ENCODE results near the gene SSB. TPM values are rescaled to one million over a fixed set of nuclear protein-coding genes. Genes with fewer than 3 reads are reported as not detected.

The SSB gene
- total RNA-seq, 1 donor from 2014 or later, result 100 TPM

GRCh38 chr2:169860149-169860548 lies 61.5 kb downstream of the SSB start:
- Histone ChIP-seq H3K27me3 (ENCODE audit: control insufficient read depth, insufficient read depth, low read length) (no peaks in the 10 kb centered on the region), H3K4me3 (ENCODE audit: low read depth, low read length) (no peak overlapping the region), H3K36me3 (ENCODE audit: control insufficient read depth, insufficient read depth, low read length) (no peaks in the 10 kb centered on the region)
- no peak for DNase-seq (ENCODE audit: low read depth)
- no peak for TF ChIP-seq CTCF (IDR thresholded peaks at IDR 0.05; ENCODE audit: insufficient read depth, low read length, poor library complexity, severe bottlenecking)

Other genes starting within 250 kb of the SSB start
- gene FASTKD1, start 225.0 kb upstream of the SSB start, total RNA-seq, result 13.3 and 15.5 TPM in 2 replicates
- gene PPIG, start 214.5 kb upstream of the SSB start, total RNA-seq, result 15.3 and 24.7 TPM in 2 replicates
- 0.33 TPM in 1 of 2 replicates, not detected in the other for gene CFAP210, start 104.5 kb upstream of the SSB start, total RNA-seq
- 3.3 and 5.8 TPM in 2 replicates for gene PHOSPHO2, start 104.4 kb upstream of the SSB start, total RNA-seq
- 19.2 and 21.2 TPM in 2 replicates for gene KLHL23, start 65.0 kb upstream of the SSB start, total RNA-seq
- gene METTL5, start 26.0 kb downstream of the SSB start, total RNA-seq, result 46.1 and 54.1 TPM in 2 replicates
- 18.2 and 23.0 TPM in 2 replicates for gene UBR3, start 28.6 kb downstream of the SSB start, total RNA-seq

Data from kidney epithelial cell (primary cell).